Stimulated activated CD4-positive, alpha-beta T cell treated with anti-CD3 and anti-CD28 coated beads, TNF-alpha, amount 100 ng/mL, for 48 hours (primary cell): Measurements from ENCODE around the gene IZUMO4.

ENCODE experiments used
- DNase-seq, 3 donors: peaks; one replicate each; pipeline ENCODE4 v3.0.0-alpha.2; 2020; ENCODE audit warnings: low read depth in 3 of 3

The IZUMO4 gene

GRCh38 chr19:2148482-2149135, 51.9 kb downstream of the IZUMO4 start:
- no peak for DNase-seq
